Measurements from ENCODE around the gene DCLRE1C.

- TF ChIP-seq CTCF (IDR thresholded peaks at IDR 0.05 in 8 of 11, conservative IDR thresholded peaks at IDR 0.05 in 3 of 11) (no peak), POLR2AphosphoS5 (IDR thresholded peaks at IDR 0.05) (no peak), POLR2A (IDR thresholded peaks at IDR 0.05) (no peak)
Observed at GRCh38 chr10:14873090-14873760, 80.7 kb downstream of the DCLRE1C start.

Data from spleen (tissue), 7 donors.